SU-DHL-6 (cell line): ENCODE data around the gene PBX1.

Experiments used
- H2AFZ ChIP-seq: fragments of 200-600 bp; sonication (generic); 2 replicates; pipeline ENCODE4 v1.6.1; 2014; ENCODE audit warnings: low read depth, mild to moderate bottlenecking, moderate library complexity, mixed read lengths, antibody characterized with exemption, low read length; ENCODE audit not compliant: severe bottlenecking
- H3F3A ChIP-seq: fragments of 200-600 bp; shearing (Covaris generic); 2 replicates; pipeline ENCODE4 v1.6.0; 2016; ENCODE audit warnings: antibody characterized with exemption, mild to moderate bottlenecking; ENCODE audit not compliant: insufficient read depth
- H3K27ac ChIP-seq: fragments of 200-600 bp; sonication (generic); 2 replicates; pipeline ENCODE4 v1.5.1; 2016; ENCODE audit warnings: low read depth, mild to moderate bottlenecking, low read length, moderate library complexity, mixed read lengths
- H3K27me3 ChIP-seq: fragments of 200-600 bp; sonication (generic), shearing (Covaris generic); 2 replicates; pipeline ENCODE4 v1.6.0; 2014; ENCODE audit warnings: mild to moderate bottlenecking, low read length
- H3K36me3 ChIP-seq: fragments of 200-600 bp; sonication (generic); 2 replicates; pipeline ENCODE4 v1.6.1; 2014; ENCODE audit warnings: mild to moderate bottlenecking, low read length, mixed read lengths
- H3K4me2 ChIP-seq: fragments of 300-600, 200-600 bp; shearing (Covaris generic), sonication (generic); 2 replicates; pipeline ENCODE4 v1.6.0; 2014; ENCODE audit warnings: low read length, low read depth, mild to moderate bottlenecking; ENCODE audit not compliant: poor library complexity, severe bottlenecking
- H3K4me3 ChIP-seq: fragments of 200-600 bp; sonication (generic); 2 replicates; pipeline ENCODE4 v1.5.1; 2014; ENCODE audit warnings: antibody characterized with exemption, low read length, mild to moderate bottlenecking, mixed read lengths; ENCODE audit not compliant: insufficient read depth, poor library complexity, severe bottlenecking
- H3K79me2 ChIP-seq: fragments of 200-600 bp; sonication (generic); 2 replicates; pipeline ENCODE4 v1.6.1; 2014; ENCODE audit warnings: mild to moderate bottlenecking, low read length, moderate library complexity; ENCODE audit not compliant: insufficient read depth
- H3K9ac ChIP-seq: fragments of 200-600 bp; sonication (generic); 2 replicates; pipeline ENCODE4 v1.7.0; 2014; ENCODE audit warnings: mild to moderate bottlenecking, low read length
- H3K9me2 ChIP-seq: fragments of 200-600 bp; sonication (generic); replicated peaks from 2 replicates; pipeline ENCODE4 v1.6.1; 2014; ENCODE audit warnings: low read length; ENCODE audit not compliant: insufficient read depth
- H3K9me3 ChIP-seq: fragments of 200-600 bp; sonication (generic); 2 replicates; pipeline ENCODE4 v1.6.1; 2014; ENCODE audit warnings: low read length, mixed read lengths; ENCODE audit not compliant: insufficient read depth
- H4K20me1 ChIP-seq: fragments of 200-600 bp; sonication (generic); 2 replicates; pipeline ENCODE4 v1.6.1; 2014; ENCODE audit warnings: low read depth, mild to moderate bottlenecking, antibody characterized with exemption, low read length, moderate library complexity, mixed read lengths
- CTCF ChIP-seq: fragments of 200-600 bp; sonication (generic); IDR thresholded peaks from one replicate; pipeline ENCODE4 v1.5.1; 2017; ENCODE audit warnings: antibody characterized with exemption, mild to moderate bottlenecking, low read length, moderate library complexity; ENCODE audit not compliant: insufficient read depth, poor library complexity, severe bottlenecking
- EZH2phosphoT487 ChIP-seq: fragments of 200-600 bp; sonication (generic), shearing (Covaris generic); conservative IDR thresholded peaks from 2 replicates; pipeline ENCODE4 v1.6.1; 2018; ENCODE audit warnings: mild to moderate bottlenecking, antibody characterized with exemption, low read length, moderate library complexity, mixed read lengths

Gene PBX1

GRCh38 chr1:164761009-164761408, 202.0 kb downstream of the PBX1 start:
- no peaks in the 10 kb centered on the region for H3K9me2 ChIP-seq
- no peaks in the 10 kb centered on the region for H3F3A ChIP-seq
- no peak overlapping the region for H2AFZ ChIP-seq
- no peaks in the 10 kb centered on the region for H4K20me1 ChIP-seq
- TF ChIP-seq EZH2phosphoT487 = no peak
- TF ChIP-seq CTCF = no peak
- H3K9ac ChIP-seq = no peak overlapping the region
- H3K79me2 ChIP-seq = no peaks in the 10 kb centered on the region
- no peaks in the 10 kb centered on the region for H3K27me3 ChIP-seq
- H3K4me3 ChIP-seq = no peak overlapping the region
- no peaks in the 10 kb centered on the region for H3K36me3 ChIP-seq
- no peak overlapping the region for H3K4me2 ChIP-seq
- no peaks in the 10 kb centered on the region for H3K9me3 ChIP-seq
- H3K27ac ChIP-seq = no peak overlapping the region

- Histone ChIP-seq H3K4me3 (no peak overlapping the region), H3K4me2 (no peak overlapping the region), H3K9me3 (no peaks in the 10 kb centered on the region), H3K27ac (no peak overlapping the region), H3K9ac (no peak overlapping the region), H2AFZ (no peak overlapping the region), H3F3A (no peaks in the 10 kb centered on the region), H3K79me2 (no peaks in the 10 kb centered on the region), H3K27me3 (no peaks in the 10 kb centered on the region), H3K36me3 (no peaks in the 10 kb centered on the region), H3K9me2 (no peaks in the 10 kb centered on the region), H4K20me1 (no peaks in the 10 kb centered on the region)
- TF ChIP-seq CTCF (no peak), EZH2phosphoT487 (no peak)
Measured at GRCh38 chr1:164763098-164763497, 204.1 kb downstream of the PBX1 start.

GRCh38 chr1:164764333-164764732, 205.3 kb downstream of the PBX1 start:
- H3K27ac ChIP-seq = no peak overlapping the region
- H3F3A ChIP-seq = no peaks in the 10 kb centered on the region
- H4K20me1 ChIP-seq = no peaks in the 10 kb centered on the region

More at GRCh38 chr1:164764333-164764732, 205.3 kb downstream of the PBX1 start:
- Histone ChIP-seq H3K36me3 (no peaks in the 10 kb centered on the region), H3K9me2 (no peaks in the 10 kb centered on the region), H3K4me2 (no peak overlapping the region), H2AFZ (no peak overlapping the region), H3K4me3 (no peak overlapping the region), H3K9me3 (no peaks in the 10 kb centered on the region), H3K9ac (no peak overlapping the region), H3K79me2 (no peaks in the 10 kb centered on the region), H3K27me3 (no peaks in the 10 kb centered on the region)
- TF ChIP-seq EZH2phosphoT487 (no peak), CTCF (no peak)
